GM18858 (cell line): ENCODE data around the gene HPSE2.
"Not testable (repeated sequence)": the region's sequence is repeated elsewhere in the genome, so short reads cannot be mapped to it uniquely, and the experiment has no call there.

ENCODE experiments used
- ATAC-seq: cut with Tn5 transposase; IDR thresholded peaks from one replicate; pipeline ENCODE4 v1.9.1; 2021; ENCODE audit not compliant: unreplicated experiment

HPSE2 gene

DNA sequence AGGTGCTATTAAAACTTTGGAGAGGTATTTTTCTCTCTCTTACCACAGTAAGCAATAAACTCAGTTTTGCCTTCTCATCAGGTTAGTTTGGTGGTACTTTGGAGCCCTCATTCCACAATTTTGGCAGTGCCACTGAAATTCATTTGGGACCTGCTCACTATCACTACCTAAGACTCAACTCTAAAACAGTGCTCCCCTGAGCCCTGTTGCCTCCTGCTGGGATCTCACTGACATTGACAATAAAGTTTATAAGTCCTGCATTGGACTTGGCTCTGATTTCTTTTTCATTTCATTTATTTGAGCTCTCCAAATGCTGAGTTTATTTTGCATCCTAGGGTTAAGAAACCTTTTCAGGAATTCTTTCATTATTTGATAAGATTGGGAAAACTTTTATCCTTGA, 658.1 kb downstream of the HPSE2 start:
- no peak for ATAC-seq

DNA sequence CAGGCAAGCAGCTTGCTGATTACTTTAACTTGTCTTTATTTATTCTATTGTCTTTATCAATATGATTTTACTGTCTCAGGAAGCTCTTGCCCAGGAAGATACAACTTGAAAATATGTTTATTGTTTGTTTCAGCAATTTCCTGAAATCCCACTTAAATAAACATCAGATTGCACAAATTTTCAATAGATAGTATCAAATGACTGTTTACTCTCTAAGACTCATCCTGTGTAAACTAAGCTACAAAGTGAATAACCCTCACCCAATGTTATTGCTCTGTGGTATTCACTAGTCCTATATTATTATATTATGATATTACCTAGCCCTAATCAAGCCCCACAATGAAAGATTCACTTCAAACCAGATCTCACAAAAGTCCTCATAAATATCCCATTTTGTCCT, 658.5 kb downstream of the HPSE2 start:
- ATAC-seq = no peak

DNA sequence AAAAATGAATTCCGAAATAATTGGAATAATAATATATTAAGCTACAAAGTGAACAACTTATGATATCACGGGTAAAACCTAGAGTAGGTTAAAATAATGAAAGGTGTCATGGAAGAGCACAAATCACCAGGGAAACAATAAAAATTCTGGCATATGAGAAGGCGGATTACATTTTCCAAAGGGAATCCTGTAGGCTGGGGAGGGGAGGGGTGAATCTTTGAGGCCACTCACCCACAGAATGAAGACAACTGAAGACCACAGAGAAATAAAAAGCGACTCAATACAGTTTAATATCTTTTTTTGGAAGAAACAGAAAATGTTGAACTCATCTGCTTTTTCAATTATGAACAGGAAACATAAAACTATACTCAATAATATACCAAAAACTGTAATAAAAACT, 659.6 kb downstream of the HPSE2 start:
- ATAC-seq = no peak

DNA sequence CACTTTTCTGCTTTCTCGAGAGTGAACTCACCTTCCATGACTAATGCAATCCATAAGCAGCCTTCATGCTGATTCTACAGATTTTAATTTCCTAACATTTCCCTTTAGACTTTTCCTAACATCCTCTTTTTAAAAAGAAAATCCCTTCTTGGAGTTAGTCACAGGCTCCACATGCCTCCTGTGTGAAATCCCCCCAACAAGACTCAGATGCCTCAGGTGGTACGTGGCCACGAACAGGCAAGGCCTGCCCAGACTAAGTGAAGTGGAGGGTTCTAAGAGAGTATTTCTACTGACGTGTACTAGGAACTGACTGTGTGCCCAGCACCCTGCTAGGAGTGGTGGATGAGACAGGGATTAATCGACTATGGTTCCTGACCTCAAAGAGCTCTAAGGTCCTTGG, 663.1 kb downstream of the HPSE2 start:
- ATAC-seq = no peak

DNA sequence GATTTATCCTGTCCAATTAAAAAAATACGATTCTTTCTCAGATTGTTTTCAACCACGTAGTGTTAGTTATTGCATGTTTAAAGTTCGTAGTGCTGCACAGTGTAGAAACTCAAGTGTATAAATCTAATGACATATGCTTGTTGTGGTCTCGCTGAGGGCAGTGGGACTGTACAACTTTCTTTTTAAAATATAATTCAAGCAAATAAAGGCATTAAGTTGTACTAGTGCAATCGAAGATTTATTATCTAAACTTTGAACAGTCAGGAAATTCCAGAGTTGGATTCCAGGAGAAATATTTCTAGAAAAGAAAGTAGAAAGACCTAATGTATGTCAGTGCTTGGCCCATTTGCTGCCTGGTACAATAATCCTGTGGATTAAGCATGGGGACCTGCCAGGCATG, 664.8 kb downstream of the HPSE2 start:
- ATAC-seq = no peak

DNA sequence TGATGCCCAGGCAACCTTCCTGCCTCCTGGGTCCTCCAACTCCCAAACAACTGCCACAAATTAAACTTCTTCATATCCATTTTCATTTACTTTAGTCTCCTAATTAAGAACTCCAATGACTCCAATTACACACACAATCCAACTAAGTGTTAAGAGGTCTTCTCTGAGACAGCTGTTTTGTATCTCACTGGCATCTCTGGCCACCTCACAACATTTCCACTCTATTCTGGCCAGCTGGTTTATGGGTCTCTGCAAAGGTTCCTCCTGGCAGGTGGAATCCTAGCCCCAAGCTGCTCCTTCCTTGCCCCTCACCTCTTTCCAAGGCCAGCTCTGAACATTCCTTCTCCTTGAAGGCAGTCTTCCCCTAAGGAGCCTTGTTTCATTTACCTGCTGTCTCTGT, 665.8 kb downstream of the HPSE2 start:
- no peak for ATAC-seq

DNA sequence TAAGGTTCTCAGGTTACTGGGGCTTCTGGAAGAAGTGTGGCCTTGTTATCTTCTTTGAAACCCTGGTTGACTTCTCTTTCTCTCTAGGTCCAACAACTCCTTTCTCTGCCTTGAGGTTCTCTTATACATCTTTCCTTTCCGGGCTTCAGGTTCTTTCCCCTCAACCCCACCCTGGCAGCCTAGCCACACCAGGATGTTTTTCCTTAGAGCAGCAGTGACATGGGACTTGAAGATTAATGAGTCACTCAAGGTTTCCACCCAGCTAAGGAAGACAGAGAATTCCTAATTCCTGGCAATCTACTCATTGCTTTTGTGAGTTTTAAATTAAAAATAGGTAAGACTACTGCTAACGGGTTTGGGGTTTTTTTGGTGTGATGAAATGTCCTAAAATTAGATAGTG, 667.1 kb downstream of the HPSE2 start:
- no peak for ATAC-seq

DNA sequence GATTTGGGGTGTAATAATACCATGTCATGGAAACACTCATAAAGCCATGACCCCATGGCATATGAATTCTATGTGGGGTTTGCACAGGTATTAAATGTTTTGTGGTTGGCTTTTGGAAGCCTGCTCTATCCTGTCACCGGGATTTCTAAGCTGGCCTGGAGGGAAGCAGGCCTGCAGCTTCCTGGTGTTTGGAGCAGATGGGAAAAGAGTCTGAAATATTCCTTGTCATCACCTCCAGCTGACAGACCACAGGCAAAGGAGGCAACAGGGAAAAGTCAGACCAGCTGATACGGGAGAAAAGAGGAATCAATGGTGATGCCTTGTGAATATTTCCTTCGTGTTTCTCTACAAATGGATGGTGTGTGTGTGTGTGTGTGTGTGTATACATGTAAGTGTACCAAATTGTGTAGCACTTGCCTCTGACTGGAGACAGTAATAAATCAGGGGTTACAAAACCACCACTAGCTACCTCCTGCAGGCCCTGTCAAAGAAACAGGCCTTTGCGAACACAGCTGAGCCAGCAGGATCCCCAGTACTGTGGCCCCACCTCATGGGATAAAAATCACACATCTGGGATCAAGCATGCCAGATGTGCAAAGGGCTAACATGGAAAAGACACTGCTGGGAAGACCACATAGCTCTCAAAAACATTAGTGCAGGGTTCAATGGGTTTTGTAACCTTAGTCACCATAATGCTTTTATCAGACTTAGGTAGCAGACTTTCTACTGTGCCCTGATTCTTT, 668.1 kb downstream of the HPSE2 start:
- no peak for ATAC-seq

DNA sequence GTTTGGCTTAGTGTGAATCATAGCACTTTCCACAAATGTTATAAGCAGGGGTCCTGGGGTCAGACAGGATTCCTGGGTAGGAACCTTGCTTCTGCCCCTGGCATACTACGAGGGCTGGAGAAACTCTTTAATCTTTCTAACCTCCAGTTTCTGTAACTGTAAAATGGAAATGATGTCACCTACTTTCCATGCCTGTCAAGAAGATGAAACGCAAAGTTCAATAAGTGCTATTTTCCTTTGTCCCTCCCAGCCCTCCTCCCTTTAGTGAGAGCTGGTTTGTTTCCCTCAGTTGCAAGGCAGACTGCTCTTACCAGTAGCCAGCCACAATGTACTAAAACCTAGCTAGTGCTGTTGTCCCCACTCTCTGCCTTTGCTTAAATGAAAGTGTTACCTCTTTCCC, 671.8 kb downstream of the HPSE2 start:
- no peak for ATAC-seq

DNA sequence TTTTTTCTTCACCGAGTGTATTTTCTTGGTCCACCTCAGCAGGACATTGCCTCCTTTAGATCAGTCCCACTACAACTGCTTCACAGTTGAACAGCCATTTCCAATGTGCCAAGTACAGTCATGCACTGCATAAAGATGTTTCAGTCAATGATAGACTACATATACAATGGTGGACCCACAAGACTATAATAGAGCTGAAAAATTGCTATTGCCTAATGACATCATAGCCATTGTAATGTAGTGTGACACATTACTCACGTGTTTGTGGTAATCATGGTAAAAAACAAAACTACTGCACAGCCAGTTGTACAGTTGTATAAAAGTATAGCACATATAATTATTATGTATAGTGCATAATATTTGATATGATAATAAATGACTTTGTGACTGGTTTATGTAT, 675.1 kb downstream of the HPSE2 start:
- ATAC-seq = no peak

DNA sequence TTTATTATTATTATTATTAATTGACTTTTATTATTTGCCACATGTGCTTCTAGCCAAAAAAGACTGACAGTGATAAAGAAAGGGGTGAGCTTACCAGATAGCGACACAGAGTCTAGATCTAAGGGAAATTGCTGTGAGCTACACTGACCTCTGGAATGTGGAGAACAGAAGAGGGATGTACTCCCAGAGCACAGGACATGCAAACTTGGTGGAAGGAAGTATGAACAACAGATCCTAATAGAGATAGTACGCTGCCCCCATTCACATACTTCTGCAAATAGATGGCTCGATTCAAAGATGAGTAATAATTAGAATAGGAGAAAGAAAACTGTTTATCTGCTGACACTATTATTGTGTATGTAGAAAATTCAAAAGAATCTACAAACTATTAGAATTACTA, 679.6 kb downstream of the HPSE2 start:
- no peak for ATAC-seq

DNA sequence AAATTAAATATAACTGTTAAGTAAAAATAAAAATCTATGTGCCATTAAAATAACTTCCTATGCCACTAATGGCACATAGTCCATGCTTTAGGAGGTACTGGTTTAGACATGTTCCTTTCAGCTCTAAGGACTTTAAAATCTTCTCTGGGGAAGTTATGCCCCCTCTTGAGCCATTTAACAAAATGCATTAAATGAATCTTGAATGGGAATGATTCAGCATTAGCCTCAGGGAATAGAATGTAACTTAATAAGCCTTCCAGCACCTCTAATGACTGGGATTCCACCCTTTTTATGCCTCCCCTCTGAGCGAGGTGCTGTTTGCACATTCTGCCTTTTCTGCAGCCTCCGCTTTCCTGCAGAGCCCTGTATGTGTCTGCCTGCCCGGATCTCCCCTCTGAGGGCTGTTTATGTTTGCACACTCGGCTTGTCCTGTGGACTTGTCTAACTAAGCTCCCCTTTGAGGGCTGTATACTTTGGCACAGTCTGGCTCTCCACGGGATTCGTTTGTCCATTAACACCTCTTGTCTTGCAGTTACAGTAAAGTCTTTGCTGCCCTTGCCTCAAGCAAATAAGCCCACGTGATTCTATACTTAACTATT, 680.5 kb downstream of the HPSE2 start:
- ATAC-seq = no peak

DNA sequence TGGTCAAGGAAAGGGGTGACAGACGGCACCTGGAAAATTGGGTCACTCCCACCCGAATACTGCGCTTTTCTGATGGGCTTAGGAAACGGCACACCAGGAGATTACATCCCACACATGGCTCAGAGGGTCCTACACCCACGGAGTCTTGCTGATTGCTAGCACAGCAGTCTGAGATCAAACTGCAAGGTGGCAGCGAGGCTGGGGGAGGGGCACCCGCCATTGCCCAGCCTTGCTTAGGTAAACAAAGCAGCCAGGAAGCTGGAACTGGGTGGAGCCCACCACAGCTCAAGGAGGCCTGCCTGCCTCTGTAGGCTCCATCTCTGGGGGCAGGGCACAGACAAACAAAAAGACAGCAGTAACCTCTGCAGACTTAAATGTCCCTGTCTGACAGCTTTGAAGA, 694.1 kb downstream of the HPSE2 start:
- not testable (repeated sequence) for ATAC-seq

DNA sequence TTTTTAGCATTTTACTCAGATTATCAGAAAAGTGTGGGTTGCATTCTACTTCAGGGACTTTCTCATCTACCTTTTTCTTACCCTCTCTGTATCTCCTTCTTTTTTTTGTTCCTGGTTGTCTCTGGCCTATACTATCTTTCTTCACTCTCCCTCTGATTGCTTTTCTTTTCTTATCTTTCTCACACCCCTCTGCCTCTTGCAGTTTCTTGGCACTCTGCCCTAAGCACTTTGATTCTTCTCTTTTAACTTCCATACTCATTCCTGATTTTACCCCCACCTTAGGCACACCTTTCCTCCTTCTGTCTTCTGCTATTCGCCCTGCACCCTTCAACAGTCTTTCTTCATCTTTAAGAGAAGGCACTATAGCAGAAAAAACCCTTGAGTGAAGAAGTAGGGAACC, 696.1 kb downstream of the HPSE2 start:
- ATAC-seq = no peak

DNA sequence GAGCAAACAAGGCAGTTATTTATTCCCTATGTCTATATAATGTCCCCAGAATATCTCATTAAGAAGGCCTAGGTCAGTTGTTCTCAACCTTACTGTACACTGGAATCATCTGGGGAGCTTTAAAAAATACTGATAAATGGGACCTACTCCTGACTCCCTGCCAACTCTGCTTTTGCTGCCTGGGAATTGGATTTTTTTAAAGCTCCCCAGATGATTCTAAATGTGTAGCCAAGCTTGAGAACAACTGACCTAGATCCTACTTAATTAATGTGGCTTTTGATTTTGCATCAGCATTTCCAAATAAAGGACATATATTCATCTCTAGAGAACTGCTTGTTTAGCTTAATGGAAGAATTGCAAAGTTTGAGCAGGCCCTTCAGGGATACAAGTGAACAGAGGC, 697.2 kb downstream of the HPSE2 start:
- ATAC-seq = no peak

DNA sequence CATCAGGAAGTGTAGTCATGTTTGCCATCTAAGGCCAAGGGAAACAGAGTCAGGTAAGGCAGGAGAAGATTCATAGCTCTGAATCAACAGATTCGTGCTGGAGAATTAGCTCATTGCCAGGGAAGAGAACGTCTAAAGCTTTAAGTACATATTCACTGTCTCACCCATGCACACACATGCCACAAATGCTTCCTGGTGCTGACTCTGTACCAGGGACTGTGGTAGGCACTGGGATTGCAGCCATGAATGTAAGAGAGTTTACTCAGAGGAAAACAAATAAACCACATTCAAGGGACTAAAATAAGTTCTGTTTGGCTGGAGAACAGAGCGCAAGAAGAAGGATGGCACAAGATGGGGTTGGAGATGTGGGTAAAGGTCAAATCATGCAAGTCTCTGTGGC, 699.1 kb downstream of the HPSE2 start:
- ATAC-seq = no peak

DNA sequence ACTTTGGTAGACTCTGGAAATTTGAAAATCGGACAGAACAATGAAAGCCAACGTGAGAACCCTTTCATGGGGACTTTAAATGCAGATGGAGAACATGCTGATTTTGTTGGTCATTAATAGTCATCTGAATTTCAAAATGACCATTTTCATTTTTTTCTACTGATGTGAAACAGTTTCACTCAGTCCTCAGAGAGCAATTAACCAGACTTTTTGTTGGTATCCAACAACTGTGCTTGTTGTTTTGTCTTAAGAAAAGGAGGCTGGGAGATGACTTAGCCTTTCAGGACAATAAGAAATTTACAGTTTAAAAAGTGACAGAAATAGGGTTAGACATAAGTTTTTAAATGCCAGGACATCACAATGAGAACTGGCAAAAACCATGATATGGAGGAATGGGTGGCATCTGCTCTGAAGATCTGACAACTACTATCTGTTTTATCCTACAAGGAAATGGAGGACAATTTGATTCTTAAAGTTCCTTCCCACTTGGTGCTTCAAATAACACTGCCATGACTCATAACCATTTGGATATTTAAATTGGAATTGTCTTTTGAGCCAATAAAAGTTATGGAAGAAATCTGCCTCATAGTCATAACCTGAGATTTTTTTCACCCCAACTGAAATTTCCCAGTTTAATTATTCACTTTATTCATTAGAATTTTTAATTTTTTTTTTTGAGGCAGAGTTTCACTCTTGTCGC, 701.8 kb downstream of the HPSE2 start:
- no peak for ATAC-seq

DNA sequence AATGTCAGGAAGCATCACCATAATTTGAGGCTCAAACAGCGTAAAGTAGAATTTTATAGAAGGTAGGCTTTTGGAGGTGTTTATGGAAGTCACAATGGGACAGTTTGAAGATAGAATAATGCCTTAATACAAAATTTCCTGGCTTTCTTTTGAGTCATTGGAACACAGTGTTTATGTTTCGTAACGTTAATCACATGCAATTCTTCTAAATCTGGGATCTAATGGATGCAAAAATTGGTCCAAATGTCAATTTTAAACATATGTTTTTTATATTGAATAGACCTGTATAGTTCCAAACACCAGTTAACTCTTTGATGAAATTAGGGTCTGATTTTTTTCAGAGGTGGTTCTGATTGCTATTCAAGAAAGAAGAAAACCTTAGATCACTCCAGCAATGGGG, 702.4 kb downstream of the HPSE2 start:
- ATAC-seq = no peak

DNA sequence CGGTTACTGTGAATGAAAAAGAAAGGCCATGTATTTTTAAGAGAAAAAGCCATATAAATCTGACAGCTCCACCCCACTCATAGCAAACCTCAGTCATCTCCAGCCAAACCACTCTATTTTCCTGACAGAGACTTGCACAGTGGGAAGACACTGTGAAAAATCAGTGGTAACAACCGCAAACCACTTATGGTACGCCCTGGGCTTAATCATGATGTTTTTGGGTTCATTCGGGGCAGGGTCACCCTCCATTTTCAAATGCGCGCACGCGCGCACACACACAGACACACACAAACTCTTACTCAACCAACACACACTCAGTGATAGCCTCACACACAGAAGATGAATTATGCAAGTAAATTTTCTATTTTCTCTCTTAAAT, 706.9 kb downstream of the HPSE2 start:
- ATAC-seq = no peak

DNA sequence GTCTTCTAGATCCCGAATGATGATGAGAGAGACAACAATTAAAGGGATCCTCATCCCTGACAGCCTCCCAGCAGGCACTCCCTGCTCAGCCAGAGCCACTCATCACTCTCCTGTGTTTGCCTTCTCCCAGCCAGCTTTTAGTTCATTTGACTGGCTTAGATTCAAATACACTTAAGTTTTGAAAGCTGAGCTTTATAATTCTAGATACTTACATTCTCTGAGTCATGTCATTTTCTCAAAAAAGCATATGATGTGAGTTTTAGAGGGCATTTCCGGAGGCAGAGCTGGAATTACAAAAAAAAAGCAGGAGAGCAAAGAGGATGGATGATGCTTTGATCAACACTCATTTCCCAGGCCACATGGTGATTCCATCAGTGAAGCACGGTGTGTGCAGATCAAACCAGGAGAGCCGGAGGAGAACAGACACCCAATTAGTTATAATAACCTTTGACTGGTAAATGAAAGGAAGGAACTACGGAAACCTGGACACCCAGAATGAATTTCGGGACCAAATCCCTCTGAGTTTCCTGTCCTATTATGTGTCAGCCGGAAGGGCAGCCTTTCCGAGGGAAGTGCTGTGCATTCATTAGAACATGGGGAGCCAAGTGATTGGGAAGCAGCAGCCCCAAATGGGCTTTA, 707.4 kb downstream of the HPSE2 start:
- no peak for ATAC-seq

DNA sequence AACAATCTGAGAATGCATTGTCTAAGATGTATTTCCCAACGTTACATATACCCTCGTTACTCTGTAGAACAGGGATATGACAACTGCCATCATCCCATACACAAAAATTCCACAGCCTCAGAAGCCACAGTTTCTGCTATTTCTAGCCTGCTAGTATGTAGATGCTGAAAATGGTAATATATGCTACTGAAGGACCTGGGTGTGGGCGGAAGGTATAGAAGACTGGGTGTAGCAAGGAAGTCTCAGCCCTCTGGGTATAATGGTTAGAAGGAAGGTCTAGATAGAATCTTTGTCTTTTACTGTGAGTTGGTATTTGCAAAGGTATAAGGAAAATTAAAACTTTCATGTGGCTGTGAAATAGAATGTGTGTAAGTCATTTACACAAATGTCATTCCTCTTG, 709.7 kb downstream of the HPSE2 start:
- no peak for ATAC-seq

DNA sequence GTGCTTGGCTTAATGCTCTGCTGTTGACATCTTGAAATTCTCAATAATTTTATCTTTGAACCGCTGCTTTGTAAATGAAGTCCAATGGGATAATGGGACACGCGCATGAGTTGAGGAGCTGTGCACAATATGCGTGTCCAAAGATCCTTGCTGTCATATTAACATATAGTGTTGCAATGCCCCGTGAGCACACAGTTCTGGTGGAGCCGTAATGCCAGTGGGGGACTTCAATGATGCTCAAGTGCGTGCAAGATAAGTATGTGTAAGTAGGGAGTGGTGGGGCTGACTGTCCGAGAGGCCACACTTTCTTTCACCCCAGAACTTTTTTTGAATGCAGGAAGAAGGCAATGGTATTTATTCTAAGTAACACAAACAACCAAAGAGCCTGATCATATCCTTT, 711.5 kb downstream of the HPSE2 start:
- no peak for ATAC-seq
